BE2C (cell line): ENCODE data around the gene TRAF5.
"Not testable (repeated sequence)": the region's sequence is repeated elsewhere in the genome, so short reads cannot be mapped to it uniquely, and the experiment has no call there.

Source experiments
- DNase-seq: peaks from one replicate; pipeline ENCODE4 v3.0.0-alpha.2; 2020
- H3K27me3 ChIP-seq: fragments of 250-450 bp; sonication (Bioruptor Pico); 2 replicates; pipeline ENCODE4 v1.5.1; 2020; ENCODE audit warnings: mild to moderate bottlenecking
- H3K36me3 ChIP-seq: fragments of 250-450 bp; sonication (Bioruptor Pico); 2 replicates; pipeline ENCODE4 v1.5.1; 2020; ENCODE audit warnings: mild to moderate bottlenecking
- H3K4me1 ChIP-seq: fragments of 250-450 bp; sonication (Bioruptor Pico); 2 replicates; pipeline ENCODE4 v1.5.1; 2020
- H3K4me3 ChIP-seq: 2 replicates; pipeline ENCODE4 v1.5.1; 2011; ENCODE audit warnings: low read depth, low read length
- H3K9me3 ChIP-seq: fragments of 250-450 bp; sonication (Bioruptor Pico); 2 replicates; pipeline ENCODE4 v1.5.1; 2020
- TF ChIP-seq, protein P1 (sequence below): IDR thresholded peaks from 2 replicates; pipeline ENCODE4 v1.5.1; 2012; ENCODE audit warnings: mild to moderate bottlenecking, low read depth, low read length

TRAF5 gene

DNA sequence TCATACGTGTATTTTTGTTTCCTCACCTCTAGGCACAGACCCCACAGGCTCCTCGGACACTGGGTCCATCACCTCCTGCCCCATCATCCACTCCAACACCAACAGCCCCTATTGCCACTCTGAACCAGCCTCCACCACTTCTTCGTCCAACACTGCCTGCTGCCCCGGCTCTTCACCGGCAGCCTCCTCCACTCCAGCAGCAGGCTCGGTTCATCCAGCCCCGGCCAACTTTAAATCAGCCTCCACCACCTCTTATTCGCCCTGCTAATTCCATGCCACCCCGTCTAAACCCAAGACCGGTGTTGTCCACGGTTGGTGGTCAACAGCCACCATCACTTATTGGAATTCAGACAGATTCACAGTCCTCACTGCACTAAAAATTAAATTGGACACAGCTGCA is 13.2 kb upstream of the TRAF5 start:
- TF ChIP-seq, protein P1, sequence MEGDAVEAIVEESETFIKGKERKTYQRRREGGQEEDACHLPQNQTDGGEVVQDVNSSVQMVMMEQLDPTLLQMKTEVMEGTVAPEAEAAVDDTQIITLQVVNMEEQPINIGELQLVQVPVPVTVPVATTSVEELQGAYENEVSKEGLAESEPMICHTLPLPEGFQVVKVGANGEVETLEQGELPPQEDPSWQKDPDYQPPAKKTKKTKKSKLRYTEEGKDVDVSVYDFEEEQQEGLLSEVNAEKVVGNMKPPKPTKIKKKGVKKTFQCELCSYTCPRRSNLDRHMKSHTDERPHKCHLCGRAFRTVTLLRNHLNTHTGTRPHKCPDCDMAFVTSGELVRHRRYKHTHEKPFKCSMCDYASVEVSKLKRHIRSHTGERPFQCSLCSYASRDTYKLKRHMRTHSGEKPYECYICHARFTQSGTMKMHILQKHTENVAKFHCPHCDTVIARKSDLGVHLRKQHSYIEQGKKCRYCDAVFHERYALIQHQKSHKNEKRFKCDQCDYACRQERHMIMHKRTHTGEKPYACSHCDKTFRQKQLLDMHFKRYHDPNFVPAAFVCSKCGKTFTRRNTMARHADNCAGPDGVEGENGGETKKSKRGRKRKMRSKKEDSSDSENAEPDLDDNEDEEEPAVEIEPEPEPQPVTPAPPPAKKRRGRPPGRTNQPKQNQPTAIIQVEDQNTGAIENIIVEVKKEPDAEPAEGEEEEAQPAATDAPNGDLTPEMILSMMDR: no peak
- Histone ChIP-seq H3K36me3 (peaks cover 19% of the 10 kb centered on the region), H3K4me1 (no peaks in the 10 kb centered on the region), H3K27me3 (no peaks in the 10 kb centered on the region), H3K9me3 (no peaks in the 10 kb centered on the region), H3K4me3 (no peak overlapping the region)
- DNase-seq: no peak

DNA sequence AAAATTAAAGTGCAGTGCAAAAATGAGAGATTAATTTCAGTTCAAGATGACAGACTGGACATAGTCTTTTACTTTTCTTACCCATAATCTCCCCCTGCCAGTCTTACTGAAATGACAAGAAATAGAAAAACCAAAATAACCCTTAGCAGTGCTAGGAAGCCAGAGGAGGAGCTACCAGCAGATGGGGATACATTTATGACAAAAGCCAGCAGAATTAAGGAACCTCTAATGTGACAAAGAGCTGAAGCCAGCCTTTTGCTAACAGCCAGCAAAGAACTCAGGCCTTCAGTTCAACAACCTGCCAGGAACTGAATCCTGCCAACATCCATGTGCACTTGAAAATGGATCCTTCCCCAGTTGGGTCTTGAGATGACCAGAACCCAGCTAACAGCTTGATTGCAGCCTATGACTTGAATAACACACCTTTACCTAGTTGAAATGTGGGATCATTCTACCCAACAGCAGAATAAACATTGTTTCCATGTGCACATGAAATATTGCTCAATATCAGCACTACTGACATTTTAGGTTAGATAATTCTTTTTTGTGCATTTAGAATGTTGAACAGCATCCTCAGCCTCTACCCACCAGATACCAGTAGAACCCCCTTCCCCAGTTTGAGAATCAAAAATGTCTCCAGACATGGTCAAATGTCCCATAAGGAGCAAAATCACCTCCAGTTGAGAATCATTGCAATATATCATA is 7.9 kb upstream of the TRAF5 start:
- no peak for DNase-seq
- Histone ChIP-seq H3K36me3 (peaks cover 14% of the 10 kb centered on the region), H3K27me3 (no peaks in the 10 kb centered on the region)

DNA sequence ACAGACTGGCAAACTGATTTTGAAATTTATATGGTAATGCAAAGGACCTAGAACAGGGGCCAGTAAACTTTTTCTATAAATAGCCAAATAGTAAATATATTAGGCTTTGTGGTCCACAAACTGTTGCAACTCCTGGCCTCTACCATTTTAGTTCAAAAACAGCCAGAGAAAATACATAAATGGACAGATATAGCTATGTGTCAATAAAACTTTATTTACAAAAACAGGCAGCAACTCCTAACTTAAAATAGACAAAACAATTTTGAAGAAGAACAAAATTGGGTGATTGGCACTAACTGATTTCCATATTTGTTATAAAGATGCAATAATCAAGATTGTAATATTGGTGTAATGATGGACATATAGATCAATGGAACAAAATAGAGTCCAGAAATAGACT is 6.7 kb upstream of the TRAF5 start:
- H3K4me1 ChIP-seq: no peaks in the 10 kb centered on the region
- H3K4me3 ChIP-seq: no peak overlapping the region
- no peaks in the 10 kb centered on the region for H3K9me3 ChIP-seq
- H3K27me3 ChIP-seq: no peaks in the 10 kb centered on the region
- no peak for DNase-seq
- H3K36me3 ChIP-seq: peaks cover 10% of the 10 kb centered on the region
- TF ChIP-seq, protein P1: no peak

More for the DNA sequence above, 7.9 kb upstream of the TRAF5 start:
- no peaks in the 10 kb centered on the region for H3K4me1 ChIP-seq
- TF ChIP-seq, protein P1: no peak
- no peak overlapping the region for H3K4me3 ChIP-seq
- no peaks in the 10 kb centered on the region for H3K9me3 ChIP-seq

DNA sequence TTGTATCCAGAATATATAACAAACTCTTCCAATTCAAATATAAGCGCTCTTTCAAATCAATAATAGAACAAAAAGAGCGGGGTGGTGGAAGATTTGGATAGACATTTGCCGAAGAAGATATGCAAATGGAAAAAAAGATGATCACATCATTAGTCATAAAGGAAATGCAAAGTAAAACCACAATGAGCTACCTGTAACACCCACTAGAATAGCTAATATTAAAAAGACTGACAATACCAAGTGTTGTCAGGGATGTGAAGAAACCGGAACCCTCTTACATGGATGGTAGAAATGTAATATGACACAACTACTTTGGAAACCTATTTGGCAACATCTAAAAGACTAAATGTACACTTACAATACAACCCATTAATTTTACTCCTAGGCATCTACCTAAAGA is 5.7 kb upstream of the TRAF5 start:
- Histone ChIP-seq H3K36me3 (no peaks in the 10 kb centered on the region), H3K27me3 (no peaks in the 10 kb centered on the region), H3K4me1 (no peaks in the 10 kb centered on the region), H3K9me3 (no peaks in the 10 kb centered on the region), H3K4me3 (no peak overlapping the region)
- DNase-seq: no peak
- TF ChIP-seq, protein P1: no peak

DNA sequence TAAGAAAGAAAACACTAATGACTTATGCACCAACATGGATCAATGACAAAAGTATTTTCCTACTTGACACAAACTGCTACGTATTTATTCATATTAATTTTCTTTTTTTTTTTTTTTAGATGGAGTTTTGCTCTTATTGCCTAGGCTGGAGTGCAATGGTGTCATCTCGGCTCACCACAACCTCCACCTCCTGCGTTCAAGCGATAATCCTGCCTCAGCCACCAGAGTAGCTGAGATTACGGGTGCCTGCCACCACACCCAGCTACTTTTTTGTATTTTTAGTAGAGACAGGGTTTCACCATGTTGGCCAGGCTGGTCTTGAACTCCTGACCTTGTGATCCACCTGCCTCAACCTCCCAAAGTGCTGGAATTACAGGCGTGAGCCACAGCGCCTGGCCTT is 5.0 kb upstream of the TRAF5 start:
- not testable (repeated sequence) for H3K4me1 ChIP-seq, H3K36me3 ChIP-seq, H3K4me3 ChIP-seq, H3K9me3 ChIP-seq, DNase-seq, H3K27me3 ChIP-seq

DNA sequence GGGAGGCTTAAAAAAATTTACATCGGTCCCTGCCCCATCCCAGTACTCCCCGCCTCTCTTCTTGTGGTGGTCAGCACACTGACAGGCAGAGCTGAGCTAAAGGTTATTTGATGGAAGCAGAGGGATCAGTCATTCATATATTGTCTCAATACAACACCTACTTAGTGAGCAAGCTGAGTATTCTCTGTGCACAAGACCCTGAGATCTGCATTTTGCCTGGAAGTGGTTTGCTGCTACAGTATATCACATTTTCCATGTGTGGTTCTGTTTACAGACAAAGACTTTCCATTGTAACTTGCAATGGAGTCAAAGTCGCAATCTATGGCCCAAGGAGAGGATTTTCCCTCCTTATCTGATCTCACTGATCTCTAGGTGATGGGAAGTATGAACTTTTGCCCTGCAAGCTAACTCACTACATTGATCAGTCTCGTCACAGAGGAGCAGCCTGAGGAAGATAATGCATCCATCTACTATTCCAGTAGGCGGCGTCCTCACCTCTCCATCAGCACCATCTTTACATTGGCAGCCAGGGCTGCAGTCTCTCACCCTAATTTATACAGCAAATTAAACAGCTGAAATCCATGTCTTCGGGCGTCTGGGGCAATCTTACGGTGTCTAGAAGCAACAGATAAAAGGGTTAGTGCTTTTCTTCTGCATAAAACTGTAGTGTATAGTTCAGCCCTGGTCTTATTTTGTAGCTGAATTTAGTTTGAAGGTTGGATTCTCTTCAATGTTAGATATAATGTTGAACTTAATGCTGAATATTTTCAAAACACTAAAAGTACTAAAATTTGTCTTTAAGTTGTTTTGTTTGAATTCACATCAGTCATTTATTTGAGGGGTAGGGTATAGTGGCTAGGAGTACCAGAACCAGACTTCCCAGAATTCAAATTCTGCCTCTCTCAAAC is 3.2 kb upstream of the TRAF5 start:
- Histone ChIP-seq H3K9me3 (no peaks in the 10 kb centered on the region), H3K27me3 (no peaks in the 10 kb centered on the region), H3K4me3 (no peak overlapping the region), H3K36me3 (no peaks in the 10 kb centered on the region), H3K4me1 (peaks cover 3% of the 10 kb centered on the region; the same call in 1 of the 2 replicates)
- DNase-seq: peak; percentile 72
- TF ChIP-seq, protein P1: peak; percentile 98
